SH-SY5Y (cell line): ENCODE results near the gene CUZD1.

ENCODE experiments used
- GATA2 ChIP-seq: IDR thresholded peaks from 2 replicates; pipeline ENCODE4 v1.6.1; 2011; ENCODE audit warnings: mild to moderate bottlenecking, low read depth, low read length
- GATA3 ChIP-seq: IDR thresholded peaks from 2 replicates; pipeline ENCODE4 v1.6.1; 2011; ENCODE audit warnings: low read depth, mild to moderate bottlenecking, low read length, moderate library complexity

DNA sequence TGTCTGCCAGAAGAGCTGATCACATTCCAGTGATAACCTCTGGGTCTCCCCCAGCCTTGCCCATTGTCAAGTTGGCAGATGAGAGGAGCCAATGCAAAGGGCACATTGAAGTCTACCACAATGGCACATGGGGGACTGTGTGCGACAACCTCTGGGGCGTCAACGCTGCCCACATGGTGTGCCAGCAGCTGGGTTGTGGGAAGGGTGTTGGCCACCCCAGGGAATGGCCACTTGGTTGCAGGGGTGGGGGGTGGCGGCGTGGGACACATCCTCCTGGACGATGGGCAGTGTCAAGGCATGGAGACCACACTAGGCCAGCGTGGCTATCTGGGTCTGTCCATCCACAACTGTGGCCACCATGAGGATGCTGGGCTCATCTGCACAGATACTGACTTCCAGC, 43.4 kb downstream of the CUZD1 start:
- TF ChIP-seq GATA2 (no peak), GATA3 (no peak)
